HG03280 (cell line): Measurements from ENCODE around the gene CDCA7.
A peak's percentile ranks its signal among the peaks of the same experiment; 100 is the strongest.
"Not testable (repeated sequence)": the region's sequence is repeated elsewhere in the genome, so short reads cannot be mapped to it uniquely, and the experiment has no call there.

Source experiments
- ATAC-seq: cut with Tn5 transposase; IDR thresholded peaks from one replicate; pipeline ENCODE4 v1.9.1; 2021; ENCODE audit warnings: mild to moderate bottlenecking, moderate library complexity; ENCODE audit not compliant: unreplicated experiment

Gene CDCA7

GRCh38 chr2:173354582-173355131 lies at the start of gene CDCA7:
Gene CDCA7 (plus strand): TSS chr2:173354872. CDS start chr2:173354964, 92 bp downstream.
- peak; percentile 51 for ATAC-seq

GRCh38 chr2:173305303-173305702 lies 49.4 kb upstream of the CDCA7 start:
- ATAC-seq: no peak

- peak; percentile 76 for ATAC-seq
These were observed 47.4 kb upstream of the CDCA7 start for GRCh38 chr2:173307293-173307692.

- not testable (repeated sequence) for ATAC-seq
These were observed 45.3 kb upstream of the CDCA7 start for GRCh38 chr2:173309370-173309769.

- no peak for ATAC-seq
These were observed 42.6 kb upstream of the CDCA7 start for GRCh38 chr2:173311844-173312606.

- no peak for ATAC-seq
These were observed 31.3 kb upstream of the CDCA7 start for GRCh38 chr2:173323371-173323770.

GRCh38 chr2:173326806-173327205 lies 27.9 kb upstream of the CDCA7 start:
- no peak for ATAC-seq

- no peak for ATAC-seq
These were observed 27.3 kb upstream of the CDCA7 start for GRCh38 chr2:173327421-173327820.

- ATAC-seq: not testable (repeated sequence)
These were observed 21.7 kb upstream of the CDCA7 start for GRCh38 chr2:173333003-173333402.

- no peak for ATAC-seq
These were observed 14.9 kb upstream of the CDCA7 start for GRCh38 chr2:173339807-173340206.

- ATAC-seq: no peak
These were observed 10.8 kb upstream of the CDCA7 start for GRCh38 chr2:173343921-173344320.

GRCh38 chr2:173346035-173346434 lies 8.6 kb upstream of the CDCA7 start:
- no peak for ATAC-seq

- no peak for ATAC-seq
These were observed 7.1 kb upstream of the CDCA7 start for GRCh38 chr2:173347305-173348168.

- no peak for ATAC-seq
These were observed 5.4 kb upstream of the CDCA7 start for GRCh38 chr2:173349287-173349686.

GRCh38 chr2:173350383-173350782 lies 4.3 kb upstream of the CDCA7 start:
- no peak for ATAC-seq

- ATAC-seq: no peak
These were observed 2.8 kb upstream of the CDCA7 start for GRCh38 chr2:173351879-173352278.

- no peak for ATAC-seq
These were observed 1.1 kb upstream of the CDCA7 start for GRCh38 chr2:173353556-173353955.

GRCh38 chr2:173354073-173354581 lies 545 bp upstream of the CDCA7 start:
- ATAC-seq: no peak

- peak; percentile 23 for ATAC-seq
These were observed 627 bp downstream of the CDCA7 start for GRCh38 chr2:173355132-173355865.

- ATAC-seq: no peak
These were observed 1.3 kb downstream of the CDCA7 start for GRCh38 chr2:173355866-173356508.
